SK-N-MC (cell line): Measurements from ENCODE around the gene ZSCAN12.
"Not testable (repeated sequence)": the region's sequence is repeated elsewhere in the genome, so short reads cannot be mapped to it uniquely, and the experiment has no call there.

Experiments
- EZH2 ChIP-seq: fragments of 200-600 bp; sonication (generic); IDR thresholded peaks from one replicate; pipeline ENCODE4 v1.6.1; 2017; ENCODE audit warnings: antibody characterized with exemption
- FOXP2 ChIP-seq: optimal IDR thresholded peaks from 2 replicates; pipeline ENCODE3; 2011; ENCODE audit warnings: mild to moderate bottlenecking, moderate library complexity; ENCODE audit not compliant: insufficient read depth; ENCODE audit errors: extremely low read length, control extremely low read depth
- POLR2AphosphoS5 ChIP-seq: IDR thresholded peaks from 2 replicates; pipeline ENCODE4 v1.6.1; 2012; ENCODE audit warnings: mild to moderate bottlenecking, low read depth, low read length, borderline replicate concordance

- not testable (repeated sequence) for TF ChIP-seq EZH2, POLR2AphosphoS5, FOXP2
Observed at GRCh38 chr6:28365590-28365989, 34.0 kb downstream of the ZSCAN12 start.
